NCI-H1092 (cell line): ENCODE measurements around the gene PRND.
"Not testable (repeated sequence)": the region's sequence is repeated elsewhere in the genome, so short reads cannot be mapped to it uniquely, and the experiment has no call there.

Experiments
- DNase-seq: peaks from one replicate; lab custom pipeline; 2025; lab: John Stamatoyannopoulos, UW

The PRND gene

DNA sequence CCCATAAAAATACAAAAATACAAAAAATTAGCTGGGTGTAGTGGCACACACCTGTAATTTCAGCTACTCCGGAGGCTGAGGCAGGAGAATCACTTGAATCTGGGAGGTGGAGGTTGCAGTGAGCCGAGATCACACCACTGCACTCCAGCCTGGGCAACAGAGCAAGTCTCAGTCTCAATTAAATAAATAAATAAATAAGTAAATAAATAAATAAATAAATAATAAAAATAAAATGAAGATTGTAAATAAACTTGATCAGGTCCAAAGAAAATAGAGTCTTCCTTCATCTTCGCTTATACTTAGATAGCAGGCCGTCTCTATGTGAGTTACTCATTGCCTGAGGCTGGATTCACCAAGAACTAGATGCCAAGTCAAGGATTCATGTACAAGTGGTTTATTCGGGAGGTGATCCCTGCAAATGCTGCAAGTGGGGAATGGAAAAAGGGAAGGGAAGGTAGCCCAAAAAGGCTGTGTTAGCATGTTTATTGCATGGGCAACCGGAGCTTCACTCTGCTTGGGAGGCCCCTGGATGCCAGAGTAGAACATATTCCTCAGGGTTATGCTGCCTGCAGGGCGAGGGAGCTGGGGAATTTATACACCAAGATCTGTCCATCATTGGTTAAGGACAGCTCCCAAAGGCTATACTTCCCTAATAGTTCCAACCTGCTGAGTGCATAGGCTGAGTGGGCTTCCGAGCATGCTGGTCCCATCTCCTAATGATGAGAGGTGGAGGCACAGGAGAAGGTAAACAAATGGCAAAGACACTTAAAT is 16.3 kb downstream of the PRND start:
- DNase-seq = no peak

GRCh38 chr20:4740774-4741431 is 19.2 kb downstream of the PRND start:
- peak; percentile 10 for DNase-seq

GRCh38 chr20:4748847-4749246 is 27.1 kb downstream of the PRND start:
- DNase-seq = no peak

DNA sequence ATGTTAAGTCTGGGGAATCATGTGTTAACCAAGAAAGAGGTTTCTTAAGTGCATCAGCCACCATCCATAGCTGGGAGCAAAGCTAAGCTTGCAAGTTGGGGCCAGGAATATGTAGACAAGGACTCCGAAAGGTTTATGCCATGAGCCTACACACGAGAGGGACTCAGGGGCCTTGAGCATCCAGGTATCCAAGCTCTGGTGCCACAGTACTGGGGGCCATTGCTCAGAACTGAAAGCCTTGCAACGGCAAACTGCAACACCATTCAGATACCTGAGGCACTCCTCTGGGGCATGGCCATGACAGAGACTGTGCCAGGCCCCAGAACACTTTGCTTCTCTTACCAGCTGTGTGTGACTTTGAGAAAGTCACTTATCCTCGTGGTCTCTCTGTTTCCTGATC is 27.6 kb downstream of the PRND start:
- no peak for DNase-seq

DNA sequence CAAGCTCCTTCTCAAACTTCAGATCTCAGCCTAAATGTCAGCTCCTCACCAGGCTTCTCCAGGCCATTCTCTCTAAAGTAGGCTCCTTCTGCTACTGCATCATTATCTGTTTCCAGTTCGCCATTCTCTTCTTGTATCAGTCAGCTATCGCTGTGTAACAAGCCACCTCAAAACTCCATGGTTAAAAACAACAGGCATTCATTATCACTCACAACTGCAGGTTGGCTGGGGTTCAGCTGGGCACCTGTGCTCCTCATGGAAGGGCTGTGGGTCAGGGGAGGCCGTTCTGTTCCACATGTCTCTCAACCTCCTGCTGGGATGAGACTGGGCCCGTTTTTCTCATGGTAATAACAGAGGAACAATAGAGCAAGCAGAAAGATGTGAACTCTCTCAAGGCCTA is 28.7 kb downstream of the PRND start:
- no peak for DNase-seq

- DNase-seq = peak; percentile 2
Observed at GRCh38 chr20:4759100-4759884, 37.6 kb downstream of the PRND start.

DNA sequence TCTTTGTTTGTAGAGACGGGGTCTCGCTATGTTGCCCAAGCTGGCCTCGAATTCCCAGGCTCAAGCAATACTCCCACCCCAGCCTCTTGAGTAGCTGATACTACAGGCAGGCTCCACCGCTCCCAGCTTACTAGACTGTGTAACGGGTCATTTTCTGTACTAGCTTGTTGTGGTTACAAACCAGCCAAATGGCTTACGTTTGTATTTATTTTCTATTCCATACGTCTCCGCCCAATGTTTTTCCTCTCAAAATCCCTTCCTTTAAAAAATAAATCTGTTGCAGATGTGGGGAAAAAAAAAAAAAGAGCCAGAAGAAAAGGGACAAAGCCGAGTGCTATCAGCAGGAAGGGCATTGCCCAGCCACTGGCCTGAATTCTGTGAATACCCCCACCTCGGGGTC is 41.6 kb downstream of the PRND start:
- no peak for DNase-seq

- DNase-seq = no peak
Observed at GRCh38 chr20:4763723-4764510, 42.2 kb downstream of the PRND start.

DNA sequence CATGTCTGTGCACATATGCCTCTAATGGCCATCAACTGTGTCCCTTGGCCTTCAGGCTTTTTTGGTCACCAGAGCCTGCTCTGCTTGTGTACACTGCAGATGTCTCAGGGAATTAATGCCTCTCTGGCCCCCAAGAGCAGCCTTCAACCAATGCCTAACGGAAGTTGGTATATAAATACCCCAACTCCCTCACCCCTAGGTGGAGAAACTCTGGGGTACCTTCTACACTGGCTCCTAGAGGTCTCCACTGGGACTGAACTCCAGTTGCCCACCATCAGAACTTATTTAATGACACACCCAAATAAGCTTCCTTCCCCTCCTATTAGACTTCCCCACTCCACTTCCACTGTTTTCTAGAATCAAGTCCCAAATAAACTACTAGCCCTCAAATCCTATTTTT is 43.1 kb downstream of the PRND start:
- no peak for DNase-seq

GRCh38 chr20:4765681-4766080 is 44.0 kb downstream of the PRND start:
- DNase-seq = no peak

DNA sequence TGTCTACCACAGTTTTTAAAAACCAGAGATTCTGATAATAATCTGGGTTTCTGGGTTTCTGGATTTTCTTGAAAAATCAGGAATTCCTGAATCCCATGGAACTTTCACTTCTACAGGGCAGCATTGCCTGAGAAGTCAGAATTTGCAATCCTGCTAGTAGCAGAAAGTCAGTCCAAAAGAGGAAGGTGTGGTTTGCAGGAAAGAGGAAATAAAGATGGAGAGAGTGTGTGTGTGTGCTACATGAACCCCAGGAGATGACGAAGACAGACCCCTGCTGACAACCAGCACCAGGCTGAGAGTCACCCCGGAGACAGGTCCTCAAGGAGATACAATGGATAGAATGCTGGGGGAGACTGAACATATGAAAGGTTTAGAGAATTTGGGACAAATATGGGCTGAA is 44.9 kb downstream of the PRND start:
- DNase-seq = no peak

- no peak for DNase-seq
Observed at GRCh38 chr20:4767084-4767483, 45.4 kb downstream of the PRND start.

DNA sequence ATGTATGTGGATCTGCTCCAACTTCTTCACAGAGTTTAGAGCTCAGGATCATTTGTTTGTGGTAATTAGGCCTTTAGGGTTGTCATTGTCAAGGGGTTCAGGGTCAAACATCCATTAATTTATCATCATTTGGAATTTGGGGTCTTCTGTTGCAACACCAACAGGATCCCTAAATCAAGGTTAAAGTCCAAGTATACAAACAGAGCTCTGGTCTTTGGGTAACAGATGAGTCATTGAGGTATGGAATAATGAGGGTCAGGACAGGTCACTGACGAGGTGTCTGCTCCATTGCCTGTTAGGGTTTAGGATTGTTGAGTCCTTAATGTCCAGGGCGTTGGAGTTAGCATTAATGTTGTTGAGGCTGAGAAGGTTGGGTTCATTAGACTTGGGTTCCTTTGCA is 47.6 kb downstream of the PRND start:
- DNase-seq = no peak

DNA sequence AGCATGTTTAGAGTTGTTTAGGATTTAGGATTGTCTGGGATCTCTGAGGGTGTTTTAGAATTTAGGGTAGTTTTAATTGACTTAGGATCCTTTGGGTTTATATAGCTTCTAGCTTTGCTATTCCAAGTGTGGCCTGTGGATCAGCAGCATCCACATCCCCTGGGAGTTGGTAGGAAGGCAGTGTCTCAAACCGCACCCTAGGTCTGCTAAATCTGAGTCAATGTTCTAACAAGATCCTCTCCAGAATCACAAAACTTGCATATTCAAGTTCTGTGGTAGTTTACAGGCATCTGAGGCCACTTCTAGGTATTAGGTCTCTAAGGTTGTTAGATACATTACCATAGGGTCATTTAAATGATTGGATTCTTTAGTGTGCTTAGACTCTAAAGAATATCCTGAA is 48.3 kb downstream of the PRND start:
- no peak for DNase-seq

GRCh38 chr20:4771004-4771403 is 49.3 kb downstream of the PRND start:
- DNase-seq = no peak

GRCh38 chr20:4772132-4772531 is 50.4 kb downstream of the PRND start:
- DNase-seq = no peak

DNA sequence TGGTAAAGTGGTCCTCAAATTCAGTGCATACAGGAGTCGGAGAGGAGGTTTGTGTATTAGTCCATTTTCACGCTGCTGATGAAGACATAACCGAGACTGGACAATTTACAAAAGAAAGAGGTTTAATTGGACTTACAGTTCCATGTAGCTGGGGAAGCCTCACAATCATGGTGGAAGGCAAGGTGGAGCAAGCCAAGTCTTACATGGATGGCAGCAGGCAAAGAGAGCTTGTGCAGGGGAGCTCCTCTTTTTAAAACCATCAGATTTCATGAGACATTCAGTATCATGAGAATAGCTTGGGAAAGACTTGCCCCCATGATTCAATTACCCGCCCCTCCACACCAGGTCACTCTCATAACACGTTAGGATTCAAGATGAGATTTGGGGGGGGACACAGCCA is 51.3 kb downstream of the PRND start:
- not testable (repeated sequence) for DNase-seq

DNA sequence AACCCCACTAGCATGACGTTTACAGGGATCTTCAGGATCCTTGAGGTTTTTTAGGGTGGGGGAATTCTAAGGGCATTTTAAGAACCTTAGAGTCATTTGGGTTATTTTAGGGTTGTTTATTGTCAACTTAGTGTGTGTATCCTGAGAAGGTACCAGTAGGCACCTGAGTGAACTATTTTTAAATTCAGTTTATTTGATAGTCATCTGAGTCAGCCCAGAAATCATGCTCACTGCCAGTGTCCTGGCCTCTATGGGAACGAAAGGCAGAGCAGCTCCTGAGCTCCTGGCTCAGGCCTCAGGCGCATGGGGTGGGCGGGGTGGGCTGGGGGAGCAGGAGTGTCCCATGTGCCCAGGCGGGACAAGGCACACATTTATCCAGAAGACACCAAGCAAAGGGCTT is 52.0 kb downstream of the PRND start:
- no peak for DNase-seq

DNA sequence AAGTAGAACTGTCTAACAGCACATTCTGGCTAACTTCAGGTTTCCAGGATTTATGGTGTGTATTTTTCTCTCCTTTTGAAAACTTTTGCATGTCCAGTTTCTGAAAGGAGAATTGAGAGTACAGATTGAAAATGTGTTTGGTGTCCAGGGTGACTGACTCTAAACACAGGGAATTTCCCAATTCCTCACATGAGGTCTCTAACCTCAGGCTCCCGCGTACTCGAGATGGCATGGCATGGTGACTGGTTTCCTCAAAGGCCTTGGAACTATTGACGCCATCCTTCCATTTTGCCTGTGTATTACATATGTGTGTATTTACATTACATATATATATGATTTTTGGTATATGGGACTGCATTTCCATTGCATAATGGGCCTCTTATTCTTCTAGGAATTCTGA is 52.5 kb downstream of the PRND start:
- DNase-seq = no peak

DNA sequence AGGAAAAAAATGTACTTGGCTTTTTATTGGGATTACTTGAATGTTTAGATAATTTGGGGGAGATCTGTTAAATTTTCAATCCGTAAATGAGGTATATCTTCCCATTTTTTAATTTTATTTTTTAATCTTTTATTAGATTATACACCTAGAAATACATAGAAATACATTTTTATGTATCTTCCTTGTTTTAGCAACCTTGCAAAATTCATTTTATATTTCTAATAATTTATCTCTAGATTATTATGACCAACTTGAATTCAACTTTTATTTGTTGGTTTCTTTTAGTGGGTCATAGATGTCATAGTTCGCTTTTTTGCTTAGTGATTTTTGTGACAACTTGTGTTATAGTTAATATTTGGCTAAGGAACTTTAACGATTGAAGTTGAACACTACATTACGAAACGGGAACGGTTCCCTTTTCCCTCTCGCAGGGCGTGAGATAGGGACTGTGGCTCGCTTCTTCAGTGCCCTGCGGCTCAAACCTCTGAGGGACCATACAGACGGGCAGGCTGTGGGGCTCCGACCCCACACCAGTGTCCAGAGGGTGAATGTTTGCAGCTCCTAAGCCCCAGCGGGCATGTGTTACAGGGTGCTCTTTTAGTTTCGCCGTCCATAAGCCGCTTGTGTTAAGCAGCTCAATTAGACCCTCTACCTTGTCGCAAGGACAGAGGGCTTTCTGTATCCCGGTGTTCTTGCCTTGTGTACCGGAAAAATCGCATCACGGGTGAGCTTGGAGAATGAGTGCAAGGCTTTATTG is 53.8 kb downstream of the PRND start:
- DNase-seq = no peak

DNA sequence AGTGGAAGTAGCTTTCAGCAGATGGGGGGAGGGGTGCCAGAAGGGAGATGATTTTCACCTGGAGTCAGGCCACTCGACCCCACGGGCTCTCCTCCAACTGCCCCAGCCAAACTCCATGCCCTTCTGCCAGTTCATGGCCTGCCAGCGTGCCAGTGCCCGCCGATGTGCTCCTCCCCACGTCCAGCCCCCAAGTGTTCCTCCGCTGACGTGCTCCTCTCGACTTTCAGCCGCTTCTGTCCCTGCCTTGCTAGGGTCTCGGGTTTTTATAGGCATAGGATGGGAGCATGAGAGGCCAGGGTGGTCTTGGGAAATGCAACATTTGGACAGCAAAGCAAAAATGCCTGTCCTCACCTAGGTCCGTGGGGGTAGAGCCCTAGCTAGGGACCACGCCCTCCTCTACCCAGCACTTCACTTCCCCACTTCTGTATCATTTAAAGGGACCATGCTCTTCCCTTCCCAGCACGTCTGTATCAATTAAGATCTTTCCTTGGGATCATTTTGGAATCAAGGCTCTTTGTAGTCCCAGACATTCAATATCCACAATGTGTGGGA is 54.4 kb downstream of the PRND start:
- DNase-seq = no peak
